ENCODE data around the gene NHEJ1. TPM values are rescaled to one million over a fixed set of nuclear protein-coding genes. Genes with fewer than 3 reads are reported as not detected.

NHEJ1 gene
- total RNA-seq, 1 donor from 2014 or later, result 17.7 TPM

GRCh38 chr2:219112651-219113338 is 47.8 kb downstream of the NHEJ1 start:
- intact Hi-C loops (cut with DNase I), result loop anchor here (10.0 kb wide), 1 partner anchor 48 kb away; the partner anchor contains the start of gene IHH
- DNase-seq (ENCODE audit: extremely low spot score in 2 of 2), result no peak
- no peak overlapping the region for H3K27ac ChIP-seq
- H3K27me3 ChIP-seq, result no peaks in the 10 kb centered on the region
- TF ChIP-seq POLR2AphosphoS5 (IDR thresholded peaks at IDR 0.05; ENCODE audit: insufficient read depth in 1 of 2, low read depth in 1 of 2), result no peak
- no peak for TF ChIP-seq CTCF (IDR thresholded peaks at IDR 0.05)
- TF ChIP-seq POLR2A (IDR thresholded peaks at IDR 0.05), result no peak
- H3K36me3 ChIP-seq, result no peaks in the 10 kb centered on the region
- no peak overlapping the region for H3K4me3 ChIP-seq
- peaks cover 17% of the 10 kb centered on the region for H3K4me1 ChIP-seq
- no peaks in the 10 kb centered on the region for H3K9me3 ChIP-seq

DNA sequence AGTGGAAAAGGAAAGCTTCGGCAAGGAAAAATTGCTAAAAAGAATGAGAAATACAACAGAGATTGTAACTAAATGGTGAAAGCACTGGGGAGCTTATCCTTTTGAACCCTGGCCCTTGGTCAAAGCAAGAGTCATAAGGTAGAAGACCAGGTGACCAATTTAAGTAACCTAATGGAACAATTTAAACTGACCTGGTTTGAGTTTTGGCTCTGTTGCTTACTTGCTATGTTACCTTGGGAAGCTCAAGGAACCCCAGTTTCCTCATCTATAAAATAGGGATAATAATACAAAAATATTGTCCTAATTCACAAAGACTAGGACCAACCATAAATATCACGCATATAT is 48.6 kb downstream of the NHEJ1 start:
- Histone ChIP-seq H3K27ac (no peak overlapping the region), H3K9me3 (no peaks in the 10 kb centered on the region)
- intact Hi-C loops (cut with DNase I), result loop anchor here (10.0 kb wide), 1 partner anchor 47 kb away; the partner anchor contains the start of gene IHH

DNA sequence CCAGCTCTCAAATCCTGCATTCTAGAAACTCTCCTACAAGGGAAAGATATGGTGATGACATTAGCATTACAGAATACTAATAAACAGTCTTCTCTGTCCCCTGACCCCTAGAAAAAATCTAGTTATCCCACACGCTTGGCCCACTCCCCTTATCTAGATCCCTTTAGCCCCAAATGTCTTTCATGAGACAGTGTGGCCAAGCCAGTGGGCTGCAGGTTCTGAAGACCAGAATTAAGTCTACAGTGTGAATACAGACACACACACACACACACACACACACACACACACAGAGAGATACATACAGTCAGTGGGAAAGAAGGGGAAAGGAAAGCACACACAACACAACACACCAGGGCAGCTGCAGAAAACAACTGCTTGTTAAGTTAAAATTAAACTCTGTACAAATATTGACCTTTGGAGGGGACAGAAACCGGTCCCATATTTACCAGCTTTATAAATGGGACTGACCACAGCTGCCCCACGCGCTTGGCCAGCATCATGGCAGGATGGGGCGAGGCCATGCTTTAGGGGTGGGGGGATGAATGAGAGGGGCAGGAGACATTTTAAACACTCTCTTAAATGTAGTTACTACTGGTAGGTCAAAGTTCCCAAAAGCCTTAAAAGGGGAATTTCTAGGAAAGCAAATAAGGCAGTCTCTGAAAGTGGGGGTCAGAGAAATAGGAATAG is 49.1 kb downstream of the NHEJ1 start:
- peaks cover 12% of the 10 kb centered on the region for H3K4me1 ChIP-seq
- H3K36me3 ChIP-seq, result no peaks in the 10 kb centered on the region
- H3K27ac ChIP-seq, result no peak overlapping the region
- no peaks in the 10 kb centered on the region for H3K9me3 ChIP-seq
- DNase-seq (ENCODE audit: extremely low spot score in 2 of 2), result no peak
- no peaks in the 10 kb centered on the region for H3K27me3 ChIP-seq
- intact Hi-C loops (cut with DNase I), result loop anchor here (10.0 kb wide), 1 partner anchor 47 kb away; the partner anchor contains the start of gene IHH
- TF ChIP-seq POLR2AphosphoS5 (IDR thresholded peaks at IDR 0.05; ENCODE audit: insufficient read depth in 1 of 2, low read depth in 1 of 2) (no peak), POLR2A (IDR thresholded peaks at IDR 0.05) (no peak), CTCF (IDR thresholded peaks at IDR 0.05) (no peak)
- H3K4me3 ChIP-seq, result no peak overlapping the region

More for the DNA sequence above, 48.6 kb downstream of the NHEJ1 start:
- Histone ChIP-seq H3K27me3 (no peaks in the 10 kb centered on the region), H3K4me1 (peaks cover 17% of the 10 kb centered on the region), H3K36me3 (no peaks in the 10 kb centered on the region), H3K4me3 (no peak overlapping the region)
- no peak for DNase-seq (ENCODE audit: extremely low spot score in 2 of 2)
- TF ChIP-seq POLR2A (IDR thresholded peaks at IDR 0.05), result no peak
- no peak for TF ChIP-seq POLR2AphosphoS5 (IDR thresholded peaks at IDR 0.05; ENCODE audit: insufficient read depth in 1 of 2, low read depth in 1 of 2)
- TF ChIP-seq CTCF (IDR thresholded peaks at IDR 0.05), result no peak

GRCh38 chr2:219109471-219109870 is 51.1 kb downstream of the NHEJ1 start:
- no peak overlapping the region for H3K27ac ChIP-seq
- TF ChIP-seq POLR2AphosphoS5 (IDR thresholded peaks at IDR 0.05; ENCODE audit: insufficient read depth in 1 of 2, low read depth in 1 of 2) (no peak), POLR2A (IDR thresholded peaks at IDR 0.05) (no peak), CTCF (IDR thresholded peaks at IDR 0.05) (no peak)

DNA sequence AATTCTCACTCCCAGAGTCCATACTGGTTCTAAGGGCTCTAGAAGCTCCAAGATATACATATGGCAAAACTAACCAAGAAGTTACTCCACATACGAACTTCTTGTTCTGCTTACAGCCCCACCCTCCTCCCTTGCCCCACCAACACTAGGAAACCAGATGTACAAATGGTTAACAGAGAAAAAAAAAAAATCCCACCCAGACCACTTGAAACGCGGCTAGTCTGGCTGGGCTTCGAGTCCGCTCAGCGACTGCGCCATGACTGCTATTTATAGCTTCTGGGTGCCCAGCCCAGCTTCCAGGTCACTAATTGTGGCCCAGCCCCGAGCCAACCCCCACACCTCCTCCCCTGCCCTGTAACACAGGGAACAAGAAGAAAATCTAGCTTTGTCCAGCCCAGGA is 52.9 kb downstream of the NHEJ1 start:
- no peak for TF ChIP-seq POLR2AphosphoS5 (IDR thresholded peaks at IDR 0.05; ENCODE audit: insufficient read depth in 1 of 2, low read depth in 1 of 2)
- no peak for TF ChIP-seq POLR2A (IDR thresholded peaks at IDR 0.05)
- no peak for TF ChIP-seq CTCF (IDR thresholded peaks at IDR 0.05)
- H3K27me3 ChIP-seq, result no peaks in the 10 kb centered on the region
- no peaks in the 10 kb centered on the region for H3K9me3 ChIP-seq
- no peak overlapping the region for H3K27ac ChIP-seq
- no peak for DNase-seq (ENCODE audit: extremely low spot score in 2 of 2)
- no peak overlapping the region for H3K4me3 ChIP-seq
- intact Hi-C loops (cut with DNase I), result no loop called here
- peaks cover 10% of the 10 kb centered on the region for H3K4me1 ChIP-seq
- no peaks in the 10 kb centered on the region for H3K36me3 ChIP-seq

More at GRCh38 chr2:219109471-219109870, 51.1 kb downstream of the NHEJ1 start:
- no peak overlapping the region for H3K4me3 ChIP-seq
- intact Hi-C loops (cut with DNase I), result no loop called here
- no peak for DNase-seq (ENCODE audit: extremely low spot score in 2 of 2)
- no peaks in the 10 kb centered on the region for H3K27me3 ChIP-seq
- peaks cover 10% of the 10 kb centered on the region for H3K4me1 ChIP-seq
- no peaks in the 10 kb centered on the region for H3K9me3 ChIP-seq
- H3K36me3 ChIP-seq, result no peaks in the 10 kb centered on the region

Data from vagina (tissue), 2 donors.